Measurements from ENCODE around the gene DCAF10.

Gene DCAF10

GRCh38 chr9:37862530-37862929 lies 61.9 kb downstream of the DCAF10 start:
- Histone ChIP-seq H3F3A (ENCODE audit: insufficient read depth, low read length) (no peaks in the 10 kb centered on the region), H4K20me1 (ENCODE audit: insufficient read depth, low read length) (no peaks in the 10 kb centered on the region), H3K4me3 (ENCODE audit: low read depth, low read length, poor library complexity, severe bottlenecking) (no peak overlapping the region), H3K4me1 (ENCODE audit: insufficient read depth, low read length, severe bottlenecking) (no peaks in the 10 kb centered on the region), H3K79me2 (ENCODE audit: insufficient read depth, low read length) (no peaks in the 10 kb centered on the region), H3K27ac (ENCODE audit: low read depth, low read length, poor library complexity, severe bottlenecking) (no peak overlapping the region), H3K9ac (ENCODE audit: low read length) (no peak overlapping the region), H3K9me3 (ENCODE audit: low read length) (no peaks in the 10 kb centered on the region), H2AFZ (ENCODE audit: low read length) (no peak overlapping the region), H3K36me3 (ENCODE audit: insufficient read depth, low read length) (peaks cover 30% of the 10 kb centered on the region; the same call in 1 of the 2 replicates), H3K4me2 (ENCODE audit: low read length) (no peak overlapping the region), H3K9me2 (ENCODE audit: low read depth, low read length) (no peaks in the 10 kb centered on the region), H3K27me3 (ENCODE audit: insufficient read depth, low read length) (no peaks in the 10 kb centered on the region)
- TF ChIP-seq EZH2 (IDR thresholded peaks at IDR 0.05; ENCODE audit: borderline replicate concordance, low read length) (no peak), CTCF (IDR thresholded peaks at IDR 0.05; ENCODE audit: low read length) (no peak)

GRCh38 chr9:37870081-37870798 lies 69.6 kb downstream of the DCAF10 start:
- Histone ChIP-seq H2AFZ (ENCODE audit: low read length) (no peak overlapping the region), H3K4me2 (ENCODE audit: low read length) (no peak overlapping the region), H3F3A (ENCODE audit: insufficient read depth, low read length) (no peaks in the 10 kb centered on the region), H3K4me1 (ENCODE audit: insufficient read depth, low read length, severe bottlenecking) (no peaks in the 10 kb centered on the region), H3K79me2 (ENCODE audit: insufficient read depth, low read length) (no peaks in the 10 kb centered on the region), H3K4me3 (ENCODE audit: low read depth, low read length, poor library complexity, severe bottlenecking) (no peak overlapping the region), H3K36me3 (ENCODE audit: insufficient read depth, low read length) (no peaks in the 10 kb centered on the region), H3K9ac (ENCODE audit: low read length) (no peak overlapping the region), H3K9me3 (ENCODE audit: low read length) (no peaks in the 10 kb centered on the region), H3K9me2 (ENCODE audit: low read depth, low read length) (no peaks in the 10 kb centered on the region), H3K27me3 (ENCODE audit: insufficient read depth, low read length) (no peaks in the 10 kb centered on the region), H3K27ac (ENCODE audit: low read depth, low read length, poor library complexity, severe bottlenecking) (no peak overlapping the region), H4K20me1 (ENCODE audit: insufficient read depth, low read length) (no peaks in the 10 kb centered on the region)
- TF ChIP-seq EZH2 (IDR thresholded peaks at IDR 0.05; ENCODE audit: borderline replicate concordance, low read length) = no peak
- TF ChIP-seq CTCF (IDR thresholded peaks at IDR 0.05; ENCODE audit: low read length) = no peak

- Histone ChIP-seq H3K4me1 (ENCODE audit: insufficient read depth, low read length, severe bottlenecking) (no peaks in the 10 kb centered on the region), H3K27ac (ENCODE audit: low read depth, low read length, poor library complexity, severe bottlenecking) (no peak overlapping the region)
Measured at GRCh38 chr9:37870799-37871176, 70.2 kb downstream of the DCAF10 start.

More at GRCh38 chr9:37870799-37871176, 70.2 kb downstream of the DCAF10 start:
- Histone ChIP-seq H2AFZ (ENCODE audit: low read length) (no peak overlapping the region), H3K9me2 (ENCODE audit: low read depth, low read length) (no peaks in the 10 kb centered on the region), H3K4me2 (ENCODE audit: low read length) (no peak overlapping the region), H3K9ac (ENCODE audit: low read length) (no peak overlapping the region), H3K79me2 (ENCODE audit: insufficient read depth, low read length) (no peaks in the 10 kb centered on the region), H3K27me3 (ENCODE audit: insufficient read depth, low read length) (no peaks in the 10 kb centered on the region), H3K9me3 (ENCODE audit: low read length) (no peaks in the 10 kb centered on the region), H3F3A (ENCODE audit: insufficient read depth, low read length) (no peaks in the 10 kb centered on the region), H3K4me3 (ENCODE audit: low read depth, low read length, poor library complexity, severe bottlenecking) (no peak overlapping the region), H4K20me1 (ENCODE audit: insufficient read depth, low read length) (no peaks in the 10 kb centered on the region), H3K36me3 (ENCODE audit: insufficient read depth, low read length) (no peaks in the 10 kb centered on the region)
- no peak for TF ChIP-seq CTCF (IDR thresholded peaks at IDR 0.05; ENCODE audit: low read length)
- TF ChIP-seq EZH2 (IDR thresholded peaks at IDR 0.05; ENCODE audit: borderline replicate concordance, low read length) = no peak
